M059J (cell line): ENCODE results near the gene CCNE1. TPM values are rescaled to one million over a fixed set of nuclear protein-coding genes. Genes with fewer than 3 reads are reported as not detected.

Source experiments
- DNase-seq: peaks from one replicate; pipeline ENCODE4 v3.0.0-alpha.2; 2012; ENCODE audit warnings: low read depth
- total RNA-seq: library from RNA; depleted of rRNA; stranded (reverse); fragments of >200 nt; shearing (Covaris generic); gene quantifications from 2 replicates; pipeline ENCODE4 v1.2.3, GENCODE V29; 2014; rRNA removed

The CCNE1 gene
- total RNA-seq, result 33.0 and 40.2 TPM in 2 replicates

- DNase-seq, result peak; percentile 78
Observed at GRCh38 chr19:29811125-29812079, at the start of gene CCNE1. CCNE1 (plus strand) TSS chr19:29811991; CDS start chr19:29812556, 565 bp downstream.

GRCh38 chr19:29763196-29763595 lies 48.6 kb upstream of the CCNE1 start:
- no peak for DNase-seq

- DNase-seq, result no peak
Observed at GRCh38 chr19:29764361-29764760, 47.4 kb upstream of the CCNE1 start.

GRCh38 chr19:29766100-29766499 lies 45.7 kb upstream of the CCNE1 start:
- DNase-seq, result no peak

- no peak for DNase-seq
Observed at GRCh38 chr19:29767039-29767735, 44.6 kb upstream of the CCNE1 start.

GRCh38 chr19:29768166-29768565 lies 43.6 kb upstream of the CCNE1 start:
- DNase-seq, result no peak

GRCh38 chr19:29769997-29770396 lies 41.8 kb upstream of the CCNE1 start:
- DNase-seq, result no peak

GRCh38 chr19:29770648-29771047 lies 41.1 kb upstream of the CCNE1 start:
- no peak for DNase-seq

- DNase-seq, result peak; percentile 51
Observed at GRCh38 chr19:29771708-29772414, 39.9 kb upstream of the CCNE1 start.

- DNase-seq, result no peak
Observed at GRCh38 chr19:29772696-29773095, 39.1 kb upstream of the CCNE1 start.

- no peak for DNase-seq
Observed at GRCh38 chr19:29773141-29773540, 38.6 kb upstream of the CCNE1 start.

GRCh38 chr19:29774126-29774525 lies 37.7 kb upstream of the CCNE1 start:
- DNase-seq, result no peak

GRCh38 chr19:29777781-29778309 lies 33.9 kb upstream of the CCNE1 start:
- DNase-seq, result no peak

GRCh38 chr19:29779921-29780320 lies 31.9 kb upstream of the CCNE1 start:
- DNase-seq, result no peak

GRCh38 chr19:29781386-29782259 lies 30.2 kb upstream of the CCNE1 start:
- no peak for DNase-seq

GRCh38 chr19:29782260-29782580 lies 29.6 kb upstream of the CCNE1 start:
- no peak for DNase-seq

- no peak for DNase-seq
Observed at GRCh38 chr19:29783627-29784190, 28.1 kb upstream of the CCNE1 start.

GRCh38 chr19:29784598-29785223 lies 27.1 kb upstream of the CCNE1 start:
- DNase-seq, result no peak

- DNase-seq, result no peak
Observed at GRCh38 chr19:29785360-29785759, 26.4 kb upstream of the CCNE1 start.

- DNase-seq, result no peak
Observed at GRCh38 chr19:29785955-29786589, 25.7 kb upstream of the CCNE1 start.
